Endothelial cell of umbilical vein (primary cell): ENCODE measurements around the gene ARSB. TPM values are rescaled to one million over a fixed set of nuclear protein-coding genes. Genes with fewer than 3 reads are reported as not detected.

Source experiments
- BruUV-seq: library from RNA; stranded (reverse); fragments of 400-500 nt; replicated peaks from 2 replicates; lab custom pipeline; 2021; lab: Mats Ljungman, UMichigan
- CTCF ChIA-PET: fragments of 300-600, 350-600 bp; sonication (Branson Sonifier 250); formaldehyde crosslinking; loops from one replicate; lab custom pipeline; 2021; ENCODE audit warnings: antibody characterized with exemption, inconsistent platforms; lab: Charles Lee
- POLR2A ChIA-PET: fragments of 300-600, 350-600 bp; sonication (Branson Sonifier 250); formaldehyde crosslinking; loops from one replicate; lab custom pipeline; 2021; ENCODE audit warnings: antibody characterized with exemption, inconsistent platforms; lab: Charles Lee
- DNase-seq: peaks from one replicate; pipeline ENCODE4 v3.0.0-alpha.2; 2011; ENCODE audit warnings: low read depth, low spot score
- FAIRE-seq: peaks from 2 replicates; lab custom pipeline; 2011; peaks lifted over from hg19 to GRCh38; lab: Jason Lieb, UNC
- H2AFZ ChIP-seq: 2 replicates; pipeline ENCODE4 v1.6.0; 2012; ENCODE audit warnings: low read depth, low read length, control low read depth, inconsistent platforms
- H3K27ac ChIP-seq: 2 replicates; pipeline ENCODE4 v1.5.1; 2011; ENCODE audit warnings: low read depth, mild to moderate bottlenecking, control low read depth, low read length, moderate library complexity; ENCODE audit not compliant: insufficient read depth
- H3K27me3 ChIP-seq, 2 experiments: 2 replicates each; pipeline versions ENCODE4 v1.6.0 to v1.6.1; 2011; ENCODE audit warnings: low read length in 2 of 2, mixed read lengths in 1 of 2; ENCODE audit not compliant: control insufficient read depth in 2 of 2, insufficient read depth in 2 of 2
- H3K36me3 ChIP-seq, 2 experiments: 2 replicates in 1 of 2; 3 replicates in 1 of 2; pipeline ENCODE4 v1.5.1; 2011; ENCODE audit warnings: low read length in 2 of 2, mild to moderate bottlenecking in 1 of 2, moderate library complexity in 1 of 2; ENCODE audit not compliant: control insufficient read depth in 2 of 2, insufficient read depth in 2 of 2; ENCODE audit errors: extremely low read depth in 1 of 2
- H3K4me1 ChIP-seq: 3 replicates; pipeline ENCODE4 v1.5.1; 2011; ENCODE audit warnings: mild to moderate bottlenecking, low read length; ENCODE audit not compliant: control insufficient read depth, insufficient read depth; ENCODE audit errors: extremely low read depth
- H3K4me2 ChIP-seq: 2 replicates; pipeline ENCODE4 v1.6.1; 2011; ENCODE audit warnings: low read length, control low read depth, mixed read lengths; ENCODE audit not compliant: insufficient read depth
- H3K4me3 ChIP-seq, 3 experiments: fragments of 200-600 bp in 1 of 3; sonication (generic), shearing (Covaris generic) in 1 of 3; replicated peaks in 1 of 3; 2 replicates each; pipeline ENCODE4 v1.5.1; 2011 to 2016; ENCODE audit warnings: control low read depth in 3 of 3, low read length in 3 of 3, mild to moderate bottlenecking in 2 of 3, inconsistent platforms in 1 of 3, low read depth in 1 of 3, moderate library complexity in 1 of 3; ENCODE audit not compliant: insufficient read depth in 1 of 3
- H3K79me2 ChIP-seq: 2 replicates; pipeline ENCODE4 v1.6.0; 2012; ENCODE audit warnings: low read length, inconsistent platforms; ENCODE audit not compliant: control insufficient read depth, insufficient read depth
- H3K9ac ChIP-seq: replicated peaks from 2 replicates; pipeline ENCODE3; 2011; ENCODE audit warnings: low read length, control low read depth; ENCODE audit not compliant: insufficient read depth; ENCODE audit errors: extremely low read depth
- H3K9me1 ChIP-seq: replicated peaks from 3 replicates; pipeline ENCODE4 v1.6.0; 2011; ENCODE audit warnings: mild to moderate bottlenecking, low read length; ENCODE audit not compliant: control insufficient read depth, insufficient read depth; ENCODE audit errors: extremely low read depth
- H3K9me3 ChIP-seq: replicated peaks from 2 replicates; pipeline ENCODE4 v1.5.1; 2012; ENCODE audit warnings: low read length, inconsistent platforms; ENCODE audit not compliant: control insufficient read depth, insufficient read depth
- H4K20me1 ChIP-seq: replicated peaks from 2 replicates; pipeline ENCODE3; 2011; ENCODE audit warnings: mild to moderate bottlenecking, low read length; ENCODE audit not compliant: control insufficient read depth, insufficient read depth; ENCODE audit errors: extremely low read depth
- EZH2 ChIP-seq: IDR thresholded peaks from 2 replicates; pipeline ENCODE4 v1.6.1; 2012; ENCODE audit warnings: borderline replicate concordance, low read depth, mild to moderate bottlenecking, moderate library complexity, low read length, inconsistent platforms; ENCODE audit not compliant: severe bottlenecking
- FOS ChIP-seq: IDR thresholded peaks from 2 replicates; pipeline ENCODE4 v1.6.1; 2011; ENCODE audit warnings: mild to moderate bottlenecking, low read length, moderate library complexity, borderline replicate concordance; ENCODE audit not compliant: insufficient read depth
- GATA2 ChIP-seq: IDR thresholded peaks from 2 replicates; pipeline ENCODE4 v1.7.0; 2011; ENCODE audit warnings: low read depth, mild to moderate bottlenecking, moderate library complexity, mixed read lengths, low read length; ENCODE audit not compliant: insufficient read length, insufficient read depth
- JUN ChIP-seq: IDR thresholded peaks from 2 replicates; pipeline ENCODE4 v1.6.1; 2011; ENCODE audit warnings: borderline replicate concordance, low read depth; ENCODE audit not compliant: insufficient read length, insufficient read depth
- MYC ChIP-seq: IDR thresholded peaks from one replicate; pipeline ENCODE4 v1.6.1; 2011; ENCODE audit warnings: mild to moderate bottlenecking, low read depth, low read length
- POLR2A ChIP-seq: IDR thresholded peaks from 2 replicates; pipeline ENCODE4 v1.6.1; 2012; ENCODE audit warnings: low read depth, mild to moderate bottlenecking, control low read depth, low read length
- POLR2AphosphoS5 ChIP-seq: IDR thresholded peaks from 2 replicates; pipeline ENCODE4 v1.6.1; 2012; ENCODE audit warnings: low read depth, mild to moderate bottlenecking, control low read depth, low read length, moderate library complexity; ENCODE audit not compliant: insufficient read depth
- dilution Hi-C: fragments of 300-500 bp; cut with MboI; formaldehyde crosslinking; loops from one replicate; pipeline ENCODE4 v1.15.0; 2019; ENCODE audit warnings: low sequenced_read_pairs; ENCODE audit not compliant: extremely low pct_ligation_motif_present
- intact Hi-C: fragments of 100-400 bp; cut with micrococcal nuclease; formaldehyde crosslinking; loops from one replicate; pipeline ENCODE4 v1.10.0; 2022
- polyA plus RNA-seq, 4 experiments: library from polyadenylated mRNA; depleted of rRNA in 3 of 4; stranded (reverse) in 3 of 4; unstranded in 1 of 4; fragments of >200 nt; gene quantifications; 2 replicates each; pipeline versions ENCODE4 v1.2.1 to v1.2.3, GENCODE V29; 2011 to 2012; ENCODE audit warnings: missing spikeins in 1 of 4
- total RNA-seq: library from RNA; stranded (reverse); gene quantifications from 2 replicates; pipeline ENCODE4 v1.2.3, GENCODE V29; 2021
- TF ChIP-seq, protein P1 (sequence below), 2 donors: IDR thresholded peaks; 1 replicate in 1 of 2; 2 replicates in 1 of 2; pipeline ENCODE4 v1.5.1; 2011; ENCODE audit warnings: low read length in 2 of 2, mild to moderate bottlenecking in 2 of 2, moderate library complexity in 2 of 2, control low read depth in 1 of 2, inconsistent platforms in 1 of 2, low read depth in 1 of 2; ENCODE audit not compliant: insufficient read depth in 1 of 2; ENCODE audit errors: extremely low read depth in 1 of 2
- TF ChIP-seq, protein P2 (sequence below): IDR thresholded peaks from 2 replicates; pipeline ENCODE4 v1.6.1; 2011; ENCODE audit not compliant: insufficient read depth, insufficient read length

The ARSB gene
- total and polyA plus RNA-seq, 2 donors (not counting 3 experiments of a cell fraction or from before 2014, with no cell fraction given) = 17.2 to 25.8 TPM

DNA sequence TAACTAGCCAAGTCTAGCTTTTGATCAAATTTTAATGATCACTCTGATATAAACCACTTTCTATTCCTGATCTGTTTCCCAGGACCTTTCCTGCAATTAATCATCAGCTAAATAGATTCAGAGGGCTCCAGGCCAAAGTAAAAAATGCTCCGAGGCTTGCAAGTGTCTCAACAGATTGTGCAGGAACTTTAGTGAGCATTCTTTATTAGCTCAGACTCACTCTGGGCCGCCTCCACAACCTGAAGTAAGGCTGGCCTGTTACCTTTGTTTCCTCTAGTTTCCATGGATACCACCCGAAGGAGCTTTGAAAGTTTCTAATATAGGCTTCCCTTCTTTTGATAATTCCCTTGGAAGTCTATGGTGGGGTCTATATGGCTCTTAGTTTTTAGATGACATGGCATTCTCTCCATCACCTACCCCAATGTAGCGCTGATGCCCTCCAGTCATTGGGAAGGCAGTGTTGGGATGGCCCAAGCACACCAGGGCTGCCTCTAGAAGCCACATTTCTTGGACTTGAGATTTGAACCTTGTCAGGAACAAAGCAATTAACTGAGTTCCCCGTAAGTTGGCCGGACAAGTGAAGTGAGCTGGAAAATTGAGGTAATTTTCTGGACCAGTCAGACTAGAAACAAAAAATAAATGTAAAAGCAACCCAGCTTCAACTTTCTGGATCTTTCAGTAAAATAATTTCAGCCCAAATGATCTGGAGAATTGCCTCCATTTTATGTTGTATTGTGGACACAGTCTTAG, 238.9 kb downstream of the ARSB start:
- H3K27me3 ChIP-seq = peaks cover 21 to 22% of the 10 kb centered on the region in 2 experiments
- no peaks in the 10 kb centered on the region for H3K4me1 ChIP-seq
- H3K9me3 ChIP-seq = no peaks in the 10 kb centered on the region
- POLR2A ChIA-PET = no interaction called here
- no peaks in the 10 kb centered on the region for H3K9me1 ChIP-seq
- H3K4me2 ChIP-seq = no peak overlapping the region
- TF ChIP-seq POLR2A = no peak
- no peak for TF ChIP-seq MYC
- TF ChIP-seq GATA2 = no peak
- no peak for TF ChIP-seq POLR2AphosphoS5
- no peak for TF ChIP-seq JUN
- TF ChIP-seq EZH2 = no peak
- TF ChIP-seq, protein P1, sequence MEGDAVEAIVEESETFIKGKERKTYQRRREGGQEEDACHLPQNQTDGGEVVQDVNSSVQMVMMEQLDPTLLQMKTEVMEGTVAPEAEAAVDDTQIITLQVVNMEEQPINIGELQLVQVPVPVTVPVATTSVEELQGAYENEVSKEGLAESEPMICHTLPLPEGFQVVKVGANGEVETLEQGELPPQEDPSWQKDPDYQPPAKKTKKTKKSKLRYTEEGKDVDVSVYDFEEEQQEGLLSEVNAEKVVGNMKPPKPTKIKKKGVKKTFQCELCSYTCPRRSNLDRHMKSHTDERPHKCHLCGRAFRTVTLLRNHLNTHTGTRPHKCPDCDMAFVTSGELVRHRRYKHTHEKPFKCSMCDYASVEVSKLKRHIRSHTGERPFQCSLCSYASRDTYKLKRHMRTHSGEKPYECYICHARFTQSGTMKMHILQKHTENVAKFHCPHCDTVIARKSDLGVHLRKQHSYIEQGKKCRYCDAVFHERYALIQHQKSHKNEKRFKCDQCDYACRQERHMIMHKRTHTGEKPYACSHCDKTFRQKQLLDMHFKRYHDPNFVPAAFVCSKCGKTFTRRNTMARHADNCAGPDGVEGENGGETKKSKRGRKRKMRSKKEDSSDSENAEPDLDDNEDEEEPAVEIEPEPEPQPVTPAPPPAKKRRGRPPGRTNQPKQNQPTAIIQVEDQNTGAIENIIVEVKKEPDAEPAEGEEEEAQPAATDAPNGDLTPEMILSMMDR (IDR thresholded peaks at IDR 0.05; ENCODE audit: extremely low read depth in 1 of 2, insufficient read depth in 1 of 2, low read depth in 1 of 2, low read length in 2 of 2) = no peak
- TF ChIP-seq, protein P2, sequence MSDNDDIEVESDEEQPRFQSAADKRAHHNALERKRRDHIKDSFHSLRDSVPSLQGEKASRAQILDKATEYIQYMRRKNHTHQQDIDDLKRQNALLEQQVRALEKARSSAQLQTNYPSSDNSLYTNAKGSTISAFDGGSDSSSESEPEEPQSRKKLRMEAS = no peak
- TF ChIP-seq FOS = no peak
- no peak overlapping the region for H3K27ac ChIP-seq
- no peaks in the 10 kb centered on the region for H3K79me2 ChIP-seq
- no peak overlapping the region for H2AFZ ChIP-seq
- no peaks in the 10 kb centered on the region for H4K20me1 ChIP-seq
- H3K9ac ChIP-seq = no peak overlapping the region
- no peak for FAIRE-seq
- BruUV-seq = no TSS peak
- no peak overlapping the region for H3K4me3 ChIP-seq
- DNase-seq = no peak
- intact Hi-C loops (no loop called here), dilution Hi-C loops (no loop called here)
- H3K36me3 ChIP-seq = no peaks in the 10 kb centered on the region
- CTCF ChIA-PET = interaction anchor here (1.6 kb wide), 2 partner anchors 9 to 140 kb away, joined by 5 read pairs; no protein-coding TSS in a partner anchor
